ENCODE results near the gene TTC7B. TPM values are rescaled to one million over a fixed set of nuclear protein-coding genes. Genes with fewer than 3 reads are reported as not detected.

The TTC7B gene
- total and polyA plus RNA-seq, 9 of the 15 experiments (the other 6 are each of a cell fraction or from before 2014, with no cell fraction given) = 2.2 to 77.2 (median 36.7) TPM

GRCh38 chr14:90558041-90558982 is 257.9 kb downstream of the TTC7B start (continued):
- TF ChIP-seq ZNF740 (CRISPR knock-in tag; IDR thresholded peaks at IDR 0.05) (no peak), ZNF740 (tag; IDR thresholded peaks at IDR 0.05) (no peak)

DNA sequence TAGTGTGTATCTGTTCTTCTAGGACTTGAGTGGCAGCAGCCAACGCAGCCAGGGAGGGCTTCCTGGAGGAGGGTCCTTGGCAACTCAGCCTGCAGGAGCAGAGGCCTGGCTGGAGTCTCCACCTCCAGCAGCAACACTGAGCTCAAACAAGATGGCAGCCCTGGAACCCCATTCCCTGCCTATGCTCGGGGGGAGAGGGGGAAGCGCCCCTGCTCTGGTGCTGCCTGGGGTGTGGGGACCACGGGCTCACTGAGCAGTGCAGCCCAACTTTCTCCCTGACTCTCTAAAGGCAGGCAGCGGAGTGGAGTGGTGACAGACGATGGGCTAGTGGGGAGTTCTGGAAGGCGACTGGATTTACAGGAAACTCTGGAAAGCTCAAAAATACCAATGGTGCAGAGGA is 258.7 kb downstream of the TTC7B start:
- no peak overlapping the region for H3K4me3 ChIP-seq
- peak overlapping the region; percentile 72 for H2AFZ ChIP-seq (ENCODE audit: low read depth, low read length)
- intact Hi-C loops (cut with micrococcal nuclease) = no loop called here
- H3K4me2 ChIP-seq (ENCODE audit: insufficient read depth, low read length) = peak overlapping the region; percentile 29; the same call in 1 of the 2 replicates
- peak overlapping the region; percentile 66 for H3K27ac ChIP-seq (ENCODE audit: extremely low read depth, low read depth, low read length)
- in situ Hi-C loops (cut with MboI) = no loop called here
- H3K36me3 ChIP-seq (ENCODE audit: control insufficient read depth, insufficient read depth, low read length) = no peaks in the 10 kb centered on the region
- DNase-seq (ENCODE audit: extremely low read depth in 1 of 4, low spot score in 3 of 4) = no peak
- H3K9me3 ChIP-seq (replicated peaks; ENCODE audit: control insufficient read depth, insufficient read depth, low read depth, low read length) = no peaks in the 10 kb centered on the region
- ChIA-PET CTCF (ENCODE audit: low intra/inter-chr PET ratio) (no interaction called here), POLR2A (interaction anchor here (1.0 kb wide), 1 partner anchor 16 kb away, joined by 3 read pairs; no protein-coding TSS in a partner anchor)
- 50% methylated on average over 2 of the region's 7 CpGs for WGBS (ENCODE audit: insufficient coverage, low coverage, missing lambda C conversion rate)
- no peak for TF ChIP-seq THAP7 (CRISPR knock-in tag; IDR thresholded peaks at IDR 0.05)
- no peak for TF ChIP-seq SREBF2 (CRISPR knock-in tag; IDR thresholded peaks at IDR 0.05)
- TF ChIP-seq ZFP36 (IDR thresholded peaks at IDR 0.05; ENCODE audit: low read depth, low read length, partially characterized antibody) = peak; percentile 89
- TF ChIP-seq L3MBTL2 (IDR thresholded peaks at IDR 0.05) = 0 out of 2 replicates have a peak, but pooled peaks have one; percentile 2
- 0 out of 2 replicates have a peak, but pooled peaks have one; percentile 20 for TF ChIP-seq BCOR (IDR thresholded peaks at IDR 0.05)
- TF ChIP-seq KDM1A (IDR thresholded peaks at IDR 0.05) = peak in 1 of 2 experiments; percentile 29; a peak in 2 of 4 replicates
- 0 out of 2 replicates have a peak, but pooled peaks have one; percentile 33 for TF ChIP-seq PKNOX1 (IDR thresholded peaks at IDR 0.05)
- ATAC-seq = no peak; the same call in 2 of the 3 replicates
- no peak for FAIRE-seq
- no peaks in the 10 kb centered on the region for H4K20me1 ChIP-seq (replicated peaks; ENCODE audit: control insufficient read depth, insufficient read depth, low read length)
- no peaks in the 10 kb centered on the region for H3K27me3 ChIP-seq (ENCODE audit: control insufficient read depth in 2 of 2, insufficient read depth in 2 of 2, low read length in 2 of 2)
- H3K79me2 ChIP-seq (ENCODE audit: control insufficient read depth, insufficient read depth, low read length) = no peaks in the 10 kb centered on the region
- H3K9me1 ChIP-seq (ENCODE audit: control insufficient read depth, insufficient read depth, low read length) = peaks cover 2% of the 10 kb centered on the region
- no TSS peak for BruUV-seq (replicated peaks)
- H3K9ac ChIP-seq (ENCODE audit: insufficient read depth in 1 of 2, low read depth in 2 of 2, low read length in 2 of 2) = peak overlapping the region in 1 of 2 experiments; percentile 6; a peak in 1 of 4 replicates
- H3K4me1 ChIP-seq (replicated peaks in 1 of 2; ENCODE audit: control insufficient read depth in 2 of 2, insufficient read depth in 2 of 2, low read length in 2 of 2) = peaks cover 19 to 40% of the 10 kb centered on the region in 2 experiments; a peak in 4 of 5 replicates

Measured in K562 (cell line).